IPS-15b (cell line): ENCODE measurements around the gene AFAP1L2.

ENCODE experiments used
- H3K27me3 ChIP-seq: one replicate; pipeline ENCODE4 v1.6.1; 2013; ENCODE audit warnings: low read length; ENCODE audit not compliant: control insufficient read depth, insufficient read depth
- H3K36me3 ChIP-seq: one replicate; pipeline ENCODE4 v1.6.1; 2013; ENCODE audit warnings: low read length; ENCODE audit not compliant: control insufficient read depth, insufficient read depth
- H3K4me1 ChIP-seq: one replicate; pipeline ENCODE4 v1.6.1; 2013; ENCODE audit warnings: mild to moderate bottlenecking, low read length; ENCODE audit not compliant: control insufficient read depth, insufficient read depth
- H3K4me3 ChIP-seq: one replicate; pipeline ENCODE4 v1.5.1; 2013; ENCODE audit warnings: low read depth, low read length
- H3K9ac ChIP-seq: one replicate; pipeline ENCODE4 v1.6.1; 2013; ENCODE audit warnings: low read depth, mild to moderate bottlenecking, low read length
- H3K9me3 ChIP-seq: one replicate; pipeline ENCODE4 v1.6.1; 2013; ENCODE audit warnings: mild to moderate bottlenecking, low read length; ENCODE audit not compliant: control insufficient read depth, insufficient read depth

Gene AFAP1L2

DNA sequence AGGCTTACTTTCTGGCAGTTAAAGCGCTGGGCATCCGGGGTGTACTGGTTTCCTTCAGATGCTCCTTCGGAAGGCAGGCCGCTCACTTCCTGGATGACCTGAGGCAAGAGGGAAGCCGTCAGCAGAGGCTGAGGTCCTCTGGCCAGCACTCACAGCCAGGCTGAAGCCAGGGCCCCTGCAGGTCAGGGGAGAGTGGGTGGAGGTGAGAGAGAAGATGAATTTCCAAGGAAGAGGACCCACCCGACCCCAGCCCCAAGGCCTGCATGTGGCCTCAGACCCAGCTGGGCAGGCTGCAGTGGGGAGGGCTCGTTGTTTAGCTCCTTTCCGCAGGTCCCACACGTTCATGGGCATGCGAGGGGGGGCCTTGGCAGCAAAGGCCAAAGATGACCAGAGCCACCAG, 94.0 kb downstream of the AFAP1L2 start:
- no peaks in the 10 kb centered on the region for H3K4me1 ChIP-seq
- no peak overlapping the region for H3K9ac ChIP-seq
- no peaks in the 10 kb centered on the region for H3K36me3 ChIP-seq
- no peaks in the 10 kb centered on the region for H3K27me3 ChIP-seq
- H3K4me3 ChIP-seq = no peak overlapping the region
- H3K9me3 ChIP-seq = no peaks in the 10 kb centered on the region

GRCh38 chr10:114309364-114309651, 95.0 kb downstream of the AFAP1L2 start:
- Histone ChIP-seq H3K27me3 (no peaks in the 10 kb centered on the region), H3K9me3 (no peaks in the 10 kb centered on the region), H3K36me3 (no peaks in the 10 kb centered on the region), H3K4me3 (no peak overlapping the region), H3K9ac (no peak overlapping the region), H3K4me1 (peaks cover under 1% of the 10 kb centered on the region)

GRCh38 chr10:114308531-114309363, 95.6 kb downstream of the AFAP1L2 start:
- Histone ChIP-seq H3K4me3 (no peak overlapping the region), H3K9me3 (no peaks in the 10 kb centered on the region), H3K9ac (no peak overlapping the region), H3K27me3 (no peaks in the 10 kb centered on the region), H3K36me3 (no peaks in the 10 kb centered on the region), H3K4me1 (peaks cover 4% of the 10 kb centered on the region)

DNA sequence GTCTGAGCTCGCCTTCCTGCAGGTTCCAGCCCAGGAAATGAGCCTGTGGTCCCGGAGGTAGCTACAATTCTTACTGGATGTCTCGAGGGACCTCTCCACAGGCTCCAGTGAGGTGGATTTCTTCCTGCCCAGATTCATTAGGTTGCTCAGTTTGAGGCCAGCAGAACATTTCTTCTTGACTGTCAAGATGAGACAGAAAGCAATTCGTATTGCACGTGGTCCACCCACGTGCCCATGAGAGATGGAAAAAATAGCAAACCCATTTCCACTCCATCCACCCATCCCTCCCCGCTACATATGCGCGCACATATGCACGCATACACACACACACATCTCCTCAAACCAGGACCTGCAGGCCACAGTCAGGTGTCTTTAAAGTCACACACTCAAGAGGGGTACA, 96.6 kb downstream of the AFAP1L2 start:
- Histone ChIP-seq H3K9ac (no peak overlapping the region), H3K9me3 (no peaks in the 10 kb centered on the region), H3K4me1 (peaks cover 4% of the 10 kb centered on the region), H3K4me3 (no peak overlapping the region), H3K27me3 (no peaks in the 10 kb centered on the region), H3K36me3 (no peaks in the 10 kb centered on the region)

DNA sequence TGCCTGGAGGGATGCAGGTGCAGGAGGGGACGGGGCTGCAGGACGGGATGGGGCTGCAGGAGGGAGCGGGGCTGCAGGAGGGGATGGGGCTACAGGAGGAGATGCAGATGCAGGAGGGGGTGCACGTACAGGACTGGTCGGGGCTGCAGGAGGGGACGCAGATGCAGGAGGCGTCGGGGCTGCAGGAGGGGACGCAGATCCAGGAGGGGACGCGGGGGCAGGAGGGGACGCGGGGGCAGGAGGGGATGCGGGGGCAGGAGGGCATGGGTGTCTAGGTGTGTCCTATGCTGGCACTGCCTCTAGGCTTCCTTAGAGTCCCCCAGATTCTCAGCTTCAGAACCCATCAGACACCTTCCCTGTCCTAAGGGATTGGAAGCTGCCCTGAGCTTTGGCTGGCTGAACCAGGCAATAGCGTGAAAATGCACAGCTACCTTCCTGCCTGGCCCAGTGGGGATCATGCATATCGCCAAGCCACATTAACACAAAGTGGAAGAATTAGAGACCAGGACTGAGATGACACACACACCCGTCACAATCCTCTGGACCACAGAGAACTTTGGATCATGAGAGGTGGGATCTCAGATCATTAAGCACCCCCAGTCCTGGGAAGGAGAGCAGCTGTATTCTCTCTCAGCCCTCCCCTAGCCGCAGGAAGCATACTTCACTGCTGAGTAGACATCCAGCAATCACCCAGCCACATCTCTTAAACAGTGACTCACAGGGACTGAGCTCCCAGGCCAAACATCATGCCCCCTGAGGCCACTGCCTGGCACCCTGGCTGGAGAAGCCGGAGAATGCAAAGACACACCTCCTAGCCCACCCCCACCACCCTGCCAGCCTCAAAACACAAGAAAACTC, 98.0 kb downstream of the AFAP1L2 start:
- Histone ChIP-seq H3K27me3 (no peaks in the 10 kb centered on the region), H3K9me3 (no peaks in the 10 kb centered on the region), H3K36me3 (no peaks in the 10 kb centered on the region), H3K9ac (no peak overlapping the region), H3K4me1 (peaks cover 4% of the 10 kb centered on the region), H3K4me3 (no peak overlapping the region)

DNA sequence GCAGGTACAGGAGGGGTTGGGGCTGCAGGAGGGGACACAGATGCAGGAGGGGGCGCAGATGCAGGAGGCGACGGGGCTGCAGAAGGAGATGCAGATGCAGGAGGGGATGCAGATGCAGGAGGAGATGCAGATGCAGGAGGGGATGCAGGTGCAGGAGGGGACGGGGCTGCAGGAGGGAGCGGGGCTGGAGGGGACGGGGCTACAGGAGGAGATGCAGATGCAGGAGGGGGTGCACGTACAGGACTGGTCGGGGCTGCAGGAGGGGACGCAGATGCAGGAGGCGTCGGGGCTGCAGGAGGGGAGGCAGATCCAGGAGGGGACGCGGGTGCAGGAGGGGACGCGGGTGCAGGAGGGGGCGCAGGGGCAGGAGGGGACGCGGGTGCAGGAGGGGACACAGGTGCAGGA, 98.8 kb downstream of the AFAP1L2 start:
- Histone ChIP-seq H3K4me3 (no peak overlapping the region), H3K4me1 (peaks cover 4% of the 10 kb centered on the region), H3K36me3 (no peaks in the 10 kb centered on the region), H3K27me3 (no peaks in the 10 kb centered on the region), H3K9ac (no peak overlapping the region), H3K9me3 (no peaks in the 10 kb centered on the region)

- Histone ChIP-seq H3K9me3 (no peaks in the 10 kb centered on the region), H3K36me3 (no peaks in the 10 kb centered on the region), H3K4me3 (peak overlapping the region; percentile 90), H3K4me1 (peaks cover 4% of the 10 kb centered on the region), H3K27me3 (no peaks in the 10 kb centered on the region), H3K9ac (peak overlapping the region; percentile 20)
Observed at GRCh38 chr10:114304571-114305421, 99.5 kb downstream of the AFAP1L2 start.

DNA sequence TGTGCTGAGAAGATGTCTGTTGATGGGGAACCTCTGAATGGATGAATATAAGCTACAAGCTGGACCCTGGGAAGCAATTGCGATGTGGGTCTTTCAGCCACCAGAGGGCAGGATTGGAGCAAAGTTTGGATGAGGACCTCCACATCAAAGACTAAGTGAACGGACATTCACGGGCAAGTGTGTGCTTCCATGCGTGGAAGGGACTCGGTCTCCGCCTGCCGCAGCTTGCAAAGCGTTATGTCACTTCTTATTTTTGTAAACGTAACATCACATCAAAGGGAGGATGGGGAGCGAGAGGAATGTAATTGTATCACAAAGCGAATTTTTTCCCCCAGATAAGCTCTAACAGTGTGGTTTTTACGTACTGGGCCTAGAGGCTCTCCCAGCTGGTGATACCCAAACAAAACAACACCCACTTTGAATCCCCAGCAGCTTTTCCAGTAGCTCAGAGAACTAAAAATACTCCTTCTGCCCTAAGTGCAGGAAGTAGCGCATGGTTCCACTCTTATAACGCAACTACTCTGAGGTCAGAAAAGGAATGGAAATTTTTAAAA, 100.2 kb downstream of the AFAP1L2 start:
- peak overlapping the region; percentile 90 for H3K4me3 ChIP-seq
- H3K27me3 ChIP-seq = no peaks in the 10 kb centered on the region
- H3K4me1 ChIP-seq = peaks cover 4% of the 10 kb centered on the region
- H3K36me3 ChIP-seq = no peaks in the 10 kb centered on the region
- peak overlapping the region; percentile 20 for H3K9ac ChIP-seq
- H3K9me3 ChIP-seq = no peaks in the 10 kb centered on the region

GRCh38 chr10:114303556-114303955, 100.7 kb downstream of the AFAP1L2 start:
- no peak overlapping the region for H3K9ac ChIP-seq
- peaks cover 4% of the 10 kb centered on the region for H3K4me1 ChIP-seq
- no peak overlapping the region for H3K4me3 ChIP-seq
- H3K27me3 ChIP-seq = no peaks in the 10 kb centered on the region
- H3K9me3 ChIP-seq = no peaks in the 10 kb centered on the region
- no peaks in the 10 kb centered on the region for H3K36me3 ChIP-seq

GRCh38 chr10:114301951-114302710, 102.2 kb downstream of the AFAP1L2 start:
- Histone ChIP-seq H3K4me1 (peaks cover 4% of the 10 kb centered on the region), H3K9ac (no peak overlapping the region), H3K27me3 (no peaks in the 10 kb centered on the region), H3K9me3 (no peaks in the 10 kb centered on the region), H3K36me3 (peaks cover 1% of the 10 kb centered on the region), H3K4me3 (no peak overlapping the region)

DNA sequence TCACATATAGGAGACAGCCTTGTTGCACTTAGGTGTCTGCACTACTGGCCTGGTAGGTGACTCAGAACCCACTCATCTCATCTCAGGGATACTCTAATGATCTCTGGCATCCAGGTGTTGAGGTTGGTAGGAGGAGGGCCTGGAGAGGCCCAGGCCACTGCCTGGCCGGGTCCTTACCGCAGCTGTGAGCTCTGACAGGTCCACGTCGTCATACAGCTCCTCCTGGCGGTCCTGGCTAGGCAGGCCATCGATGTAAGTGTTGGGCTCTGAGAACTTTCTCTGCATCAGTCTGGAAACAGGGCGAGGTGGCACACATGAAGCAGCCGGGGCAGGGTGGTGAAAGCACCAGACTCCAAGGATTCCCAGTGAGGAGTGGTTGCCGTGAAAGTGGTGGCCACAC, 103.1 kb downstream of the AFAP1L2 start:
- H3K27me3 ChIP-seq = no peaks in the 10 kb centered on the region
- H3K9me3 ChIP-seq = no peaks in the 10 kb centered on the region
- peaks cover 7% of the 10 kb centered on the region for H3K36me3 ChIP-seq
- H3K9ac ChIP-seq = no peak overlapping the region
- peaks cover 4% of the 10 kb centered on the region for H3K4me1 ChIP-seq
- H3K4me3 ChIP-seq = no peak overlapping the region
